SK-N-MC (cell line): ENCODE measurements around the gene CDH24.

ENCODE experiments used
- EZH2 ChIP-seq: fragments of 200-600 bp; sonication (generic); IDR thresholded peaks from one replicate; pipeline ENCODE4 v1.6.1; 2017; ENCODE audit warnings: antibody characterized with exemption
- FOXP2 ChIP-seq: optimal IDR thresholded peaks from 2 replicates; pipeline ENCODE3; 2011; ENCODE audit warnings: mild to moderate bottlenecking, moderate library complexity; ENCODE audit not compliant: insufficient read depth; ENCODE audit errors: extremely low read length, control extremely low read depth
- POLR2AphosphoS5 ChIP-seq: IDR thresholded peaks from 2 replicates; pipeline ENCODE4 v1.6.1; 2012; ENCODE audit warnings: mild to moderate bottlenecking, low read depth, low read length, borderline replicate concordance

DNA sequence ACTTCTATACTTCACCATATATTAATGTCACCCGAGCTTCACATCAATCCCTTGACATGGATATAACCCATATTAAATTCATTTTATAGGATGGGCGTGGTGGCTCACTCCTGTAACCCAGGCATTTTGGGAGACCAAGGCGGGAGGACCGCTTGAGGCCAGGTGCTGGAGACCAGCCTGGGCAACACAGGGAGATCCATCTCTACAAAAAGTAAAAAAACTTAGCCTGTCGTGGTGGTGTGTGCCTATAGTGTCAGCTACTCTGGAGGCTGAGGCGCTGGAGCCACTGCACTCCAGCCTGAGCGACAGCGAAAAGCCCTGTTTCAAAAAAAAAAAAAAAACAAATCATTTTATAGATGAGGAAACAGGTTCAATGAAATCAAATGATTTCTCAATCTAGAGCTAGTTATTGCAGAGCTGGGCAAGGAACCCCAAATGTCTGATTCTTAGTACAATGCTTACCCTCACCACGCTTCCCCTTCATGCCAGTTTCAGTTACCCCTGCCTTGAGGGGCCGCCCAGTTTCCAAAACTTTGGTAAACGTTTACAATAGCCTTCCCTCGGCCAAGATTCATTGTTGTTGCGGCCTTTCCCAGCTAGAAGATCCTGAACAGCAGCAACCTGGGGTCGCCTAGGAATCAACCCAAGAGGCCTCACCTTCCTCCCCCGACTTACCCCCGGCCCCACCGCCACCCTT, 23.4 kb downstream of the CDH24 start:
- TF ChIP-seq POLR2AphosphoS5, result no peak
- no peak for TF ChIP-seq EZH2
- TF ChIP-seq FOXP2, result no peak
